G401 (cell line): ENCODE data around the gene PRR16. TPM values are rescaled to one million over a fixed set of nuclear protein-coding genes. Genes with fewer than 3 reads are reported as not detected.
A peak's percentile ranks its signal among the peaks of the same experiment; 100 is the strongest.
"Not testable (repeated sequence)": the region's sequence is repeated elsewhere in the genome, so short reads cannot be mapped to it uniquely, and the experiment has no call there.

Experiments
- DNase-seq: peaks from one replicate; pipeline ENCODE4 v3.0.0-alpha.2; 2015; ENCODE audit warnings: low spot score
- in situ Hi-C: cut with HindIII; loops from 2 replicates; pipeline ENCODE4 v1.10.0; 2016; ENCODE audit warnings: low sequenced_read_pairs, mixed read lengths
- total RNA-seq: library from RNA; depleted of rRNA; stranded (reverse); fragments of >200 nt; shearing (Covaris generic); gene quantifications from 2 replicates; pipeline ENCODE4 v1.2.3, GENCODE V29; 2014

The PRR16 gene
- total RNA-seq, 1 experiment from 2014 or later = not detected

DNA sequence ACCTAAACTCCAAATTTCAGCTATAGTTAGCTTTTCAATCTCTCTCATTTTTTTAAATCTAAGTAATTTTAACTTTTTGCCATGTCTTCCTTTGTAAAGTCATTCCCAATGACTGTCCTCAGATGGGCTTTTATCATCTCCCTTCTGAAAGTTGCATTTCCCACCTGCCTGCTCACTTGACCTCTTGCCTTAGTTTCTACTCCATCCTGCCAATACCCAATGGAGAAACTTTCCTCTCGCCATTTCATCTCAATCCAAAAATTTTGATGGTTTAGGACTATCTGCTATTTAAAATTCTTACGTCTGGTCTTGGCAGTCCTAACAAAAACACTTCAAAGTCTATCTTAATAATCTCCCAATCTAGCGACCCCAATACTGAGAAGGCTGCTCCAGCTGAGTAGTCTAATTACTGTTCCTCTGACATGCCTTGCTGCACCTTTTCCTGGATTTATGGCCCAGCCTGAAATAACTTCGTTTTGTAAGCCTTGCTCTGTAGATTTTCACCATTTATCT, 231.3 kb downstream of the PRR16 start:
- no peak for DNase-seq
- in situ Hi-C loops = no loop called here

DNA sequence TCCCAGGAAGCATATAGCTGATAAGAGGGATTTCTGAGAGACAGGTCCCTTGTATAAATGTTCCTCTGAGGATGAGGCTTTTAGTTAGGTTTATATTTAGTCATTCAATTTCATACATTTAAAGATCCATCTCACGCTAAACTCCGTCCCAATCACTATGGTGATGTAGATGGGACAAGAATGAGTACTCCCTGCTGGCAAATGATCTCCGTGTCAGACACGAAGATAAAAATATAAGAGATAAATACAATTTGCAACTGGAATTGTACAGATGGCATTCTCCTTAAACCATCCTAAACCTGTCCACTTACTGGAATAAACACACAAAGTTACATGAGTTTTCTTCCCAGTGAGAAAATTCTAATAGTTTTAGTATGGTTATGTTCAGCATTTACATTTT, 233.0 kb downstream of the PRR16 start:
- DNase-seq = no peak
- in situ Hi-C loops = no loop called here

DNA sequence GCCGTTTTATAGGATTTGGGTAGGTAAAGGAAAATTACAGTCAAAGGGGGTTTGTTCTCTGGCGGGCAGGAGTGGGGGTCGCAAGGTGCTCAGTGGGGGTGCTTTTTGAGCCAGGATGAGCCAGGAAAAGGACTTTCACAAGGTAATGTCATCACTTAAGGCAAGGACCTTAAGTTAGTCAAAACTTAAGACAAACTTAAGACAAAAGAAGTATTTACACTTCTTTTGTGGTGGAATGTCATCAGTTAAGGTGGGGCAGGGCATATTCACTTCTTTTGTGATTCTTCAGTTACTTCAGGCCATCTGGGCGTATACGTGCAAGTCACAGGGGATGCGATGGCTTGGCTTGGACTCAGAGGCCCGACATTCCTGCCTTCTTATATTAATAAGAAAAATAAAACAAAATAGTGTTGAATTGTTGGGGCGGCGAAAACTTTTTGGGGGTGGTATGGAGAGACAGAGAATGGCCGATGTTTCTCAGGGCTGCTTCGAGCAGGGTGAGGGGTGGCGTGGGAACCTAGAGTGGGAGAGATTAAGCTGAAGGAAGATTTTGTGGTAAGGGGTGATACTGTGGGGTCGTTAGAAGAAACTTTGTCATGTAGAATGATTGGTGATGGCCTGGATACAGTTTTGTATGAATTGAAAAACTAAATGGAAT, 233.7 kb downstream of the PRR16 start:
- DNase-seq, in situ Hi-C loops: not testable (repeated sequence)

DNA sequence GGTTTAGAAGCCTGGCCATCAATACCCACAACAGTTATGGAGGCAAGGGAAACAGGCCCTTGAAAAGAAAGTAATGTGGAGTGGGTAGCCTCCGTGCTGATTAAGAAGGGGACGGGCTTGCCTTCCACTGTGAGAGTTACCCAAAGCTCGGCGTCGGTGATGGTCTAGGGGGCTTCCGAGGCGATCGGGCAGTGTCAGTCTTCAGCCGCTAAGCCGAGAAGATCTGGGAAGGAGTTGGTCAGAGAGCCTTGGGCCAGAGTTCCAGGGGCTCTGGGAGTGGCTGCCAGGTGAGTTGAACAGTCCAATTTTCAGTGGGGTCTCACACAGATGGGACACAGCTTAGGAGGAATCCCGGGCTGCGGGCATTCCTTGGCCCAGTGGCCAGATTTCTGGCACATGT, 236.6 kb downstream of the PRR16 start:
- not testable (repeated sequence) for DNase-seq

DNA sequence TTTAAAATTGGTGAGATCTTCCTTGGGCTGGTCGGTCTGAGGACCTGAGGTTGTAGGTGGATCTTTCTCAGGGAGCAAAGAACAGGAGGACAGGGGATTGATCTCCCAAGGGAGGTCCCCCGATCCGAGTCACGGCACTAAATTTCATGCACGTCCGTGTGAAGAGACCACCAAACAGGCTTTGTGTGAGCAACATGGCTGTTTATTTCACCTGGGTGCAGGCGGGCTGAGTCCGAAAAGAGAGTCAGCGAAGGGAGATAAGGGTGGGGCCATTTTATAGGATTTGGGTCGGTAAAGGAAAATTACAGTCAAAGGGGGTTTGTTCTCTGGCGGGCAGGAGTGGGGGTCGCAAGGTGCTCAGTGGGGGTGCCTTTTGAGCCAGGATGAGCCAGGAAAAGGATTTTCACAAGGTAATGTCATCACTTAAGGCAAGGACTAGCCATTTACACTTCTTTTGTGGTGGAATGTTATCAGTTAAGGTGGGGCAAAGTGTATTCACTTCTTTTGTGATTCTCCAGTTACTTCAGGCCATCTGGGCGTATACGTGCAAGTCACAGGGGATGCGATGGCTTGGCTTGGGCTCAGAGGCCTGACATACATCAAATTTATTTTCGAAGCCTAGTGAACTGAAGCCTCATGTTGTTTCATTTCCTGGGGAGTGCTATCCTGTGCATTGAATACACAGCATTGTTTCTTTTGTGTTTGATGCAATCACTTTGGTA, 238.9 kb downstream of the PRR16 start:
- in situ Hi-C loops, DNase-seq: not testable (repeated sequence)

More for the DNA sequence above, 236.6 kb downstream of the PRR16 start:
- in situ Hi-C loops = not testable (repeated sequence)

DNA sequence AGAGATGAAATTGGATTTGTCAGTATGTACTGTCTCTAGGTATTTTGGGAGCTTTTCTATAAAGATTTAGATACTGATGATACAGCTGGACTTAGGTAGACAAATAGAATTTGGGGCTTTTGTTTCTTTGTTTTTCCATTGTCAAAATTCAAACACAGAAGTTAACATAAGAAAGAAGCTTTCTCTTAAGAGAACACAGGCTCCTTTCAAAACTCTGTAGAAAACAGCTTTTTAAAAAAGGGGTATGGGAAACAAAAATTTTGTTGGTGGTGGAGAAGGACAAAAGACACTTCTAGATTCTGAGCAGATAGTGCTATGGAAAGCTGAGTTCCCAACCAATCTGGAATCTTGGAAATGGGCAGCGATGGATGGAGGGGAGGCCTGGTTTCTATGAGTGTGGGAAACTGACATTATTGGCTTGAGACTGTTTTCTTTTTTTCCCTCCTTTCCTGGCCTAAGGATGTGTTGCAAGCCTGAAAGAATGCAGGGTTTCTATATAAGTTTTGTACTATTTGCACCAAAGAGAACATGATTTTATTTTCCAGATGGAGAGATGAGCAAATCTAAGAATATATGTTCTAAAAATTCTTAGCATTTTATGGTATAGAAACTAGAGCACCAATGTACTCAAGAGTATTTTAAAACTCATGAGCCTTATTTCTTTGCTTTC, 240.0 kb downstream of the PRR16 start:
- in situ Hi-C loops = no loop called here
- DNase-seq = no peak

DNA sequence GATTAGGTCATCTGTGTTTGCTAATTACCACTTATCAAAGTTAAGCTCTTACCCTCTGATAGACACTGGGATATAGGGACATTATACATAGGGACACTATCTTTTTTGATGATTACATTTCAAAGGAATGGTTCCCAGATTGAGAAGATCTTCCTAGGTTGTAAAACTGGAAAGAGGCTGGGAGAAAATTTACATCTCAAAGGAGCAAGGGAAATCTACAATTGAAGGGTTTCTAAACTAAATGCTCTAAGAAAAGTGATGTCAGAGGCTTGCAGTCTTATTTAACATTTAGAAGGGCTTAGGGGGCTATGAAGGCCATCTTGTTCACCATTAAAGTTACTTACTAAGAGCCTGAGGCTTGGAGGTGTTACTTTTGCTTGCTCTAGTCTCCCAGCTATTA, 242.8 kb downstream of the PRR16 start:
- no peak for DNase-seq
- in situ Hi-C loops = no loop called here

DNA sequence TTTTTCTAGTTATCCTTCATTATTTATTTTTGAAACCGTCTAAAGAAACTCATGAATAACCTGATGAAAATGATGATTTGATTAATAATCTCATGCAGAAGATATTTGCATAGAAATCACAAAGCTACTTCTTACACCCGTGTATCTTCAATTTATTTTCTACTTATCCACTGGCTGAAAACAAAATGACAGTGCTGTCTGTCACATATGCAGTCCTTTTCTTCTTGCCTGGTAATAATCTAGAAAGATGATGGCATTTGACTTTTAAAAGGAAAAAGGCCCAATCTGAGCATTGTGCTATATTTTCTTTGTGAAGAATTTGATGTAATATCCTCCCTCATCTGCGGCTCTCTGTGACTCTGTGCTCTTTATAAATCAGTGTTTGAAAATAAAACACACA, 253.3 kb downstream of the PRR16 start:
- no peak for DNase-seq
- in situ Hi-C loops = no loop called here

DNA sequence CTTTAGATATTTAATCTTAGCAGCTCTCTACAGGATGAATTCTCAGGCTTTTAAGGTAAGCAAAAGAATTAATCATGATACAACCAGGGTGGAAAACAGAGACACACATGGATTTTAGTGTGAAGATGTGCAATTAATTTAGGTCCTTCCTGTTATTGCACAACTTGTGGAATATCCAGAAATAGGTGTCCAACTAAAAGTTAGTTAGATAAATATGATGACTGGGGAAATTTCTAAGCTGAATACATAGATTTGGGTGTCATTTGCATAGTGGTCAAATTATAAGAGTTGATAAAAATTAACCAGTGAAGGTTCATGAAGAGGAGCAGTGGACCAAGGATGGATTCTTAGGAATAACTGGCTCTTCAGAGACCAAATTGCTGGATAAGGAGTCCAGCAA, 266.1 kb downstream of the PRR16 start:
- in situ Hi-C loops = no loop called here
- DNase-seq = no peak

DNA sequence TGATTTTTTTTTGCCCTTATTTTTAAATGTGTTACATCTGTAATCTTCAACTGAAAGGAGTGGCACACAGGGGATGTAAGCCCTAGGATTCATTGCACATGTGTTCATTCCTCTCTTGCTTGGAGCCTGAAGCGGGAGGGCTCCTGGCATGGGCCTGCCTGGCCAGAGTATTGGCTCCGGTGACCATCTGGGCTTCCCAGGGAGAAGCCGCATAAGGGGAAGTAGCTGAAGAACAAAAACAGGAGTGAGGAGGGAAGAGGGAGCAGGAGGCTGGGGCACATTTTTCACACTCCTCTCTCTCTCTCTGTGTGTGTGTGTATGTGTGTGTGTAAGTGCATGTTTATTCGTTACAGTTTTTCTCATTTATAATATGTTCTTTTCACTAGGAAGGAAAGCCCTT, 269.9 kb downstream of the PRR16 start:
- in situ Hi-C loops = no loop called here
- DNase-seq = peak; percentile 89

DNA sequence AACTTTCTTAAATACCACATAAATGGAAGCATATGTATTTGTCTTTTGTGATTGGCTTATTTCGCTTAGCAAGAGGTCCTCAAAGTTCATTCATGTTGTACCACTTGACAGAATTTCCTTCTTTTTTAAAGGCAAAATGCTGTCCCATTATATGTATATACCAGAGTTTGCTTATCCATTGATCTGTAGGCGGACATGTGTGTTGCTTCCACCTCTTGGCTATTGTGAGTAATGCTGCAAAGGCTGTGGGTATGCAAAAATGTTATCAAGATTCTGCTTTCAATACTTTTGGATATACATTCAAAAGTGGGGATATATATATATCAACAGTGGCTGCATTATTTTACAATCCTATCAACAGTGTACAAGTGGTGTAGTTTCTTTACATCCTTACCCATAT, 271.0 kb downstream of the PRR16 start:
- no peak for DNase-seq
- in situ Hi-C loops = no loop called here
